ENCODE results near the gene PCDHB7.
"Not testable (repeated sequence)": the region's sequence is repeated elsewhere in the genome, so short reads cannot be mapped to it uniquely, and the experiment has no call there.

The PCDHB7 gene

DNA sequence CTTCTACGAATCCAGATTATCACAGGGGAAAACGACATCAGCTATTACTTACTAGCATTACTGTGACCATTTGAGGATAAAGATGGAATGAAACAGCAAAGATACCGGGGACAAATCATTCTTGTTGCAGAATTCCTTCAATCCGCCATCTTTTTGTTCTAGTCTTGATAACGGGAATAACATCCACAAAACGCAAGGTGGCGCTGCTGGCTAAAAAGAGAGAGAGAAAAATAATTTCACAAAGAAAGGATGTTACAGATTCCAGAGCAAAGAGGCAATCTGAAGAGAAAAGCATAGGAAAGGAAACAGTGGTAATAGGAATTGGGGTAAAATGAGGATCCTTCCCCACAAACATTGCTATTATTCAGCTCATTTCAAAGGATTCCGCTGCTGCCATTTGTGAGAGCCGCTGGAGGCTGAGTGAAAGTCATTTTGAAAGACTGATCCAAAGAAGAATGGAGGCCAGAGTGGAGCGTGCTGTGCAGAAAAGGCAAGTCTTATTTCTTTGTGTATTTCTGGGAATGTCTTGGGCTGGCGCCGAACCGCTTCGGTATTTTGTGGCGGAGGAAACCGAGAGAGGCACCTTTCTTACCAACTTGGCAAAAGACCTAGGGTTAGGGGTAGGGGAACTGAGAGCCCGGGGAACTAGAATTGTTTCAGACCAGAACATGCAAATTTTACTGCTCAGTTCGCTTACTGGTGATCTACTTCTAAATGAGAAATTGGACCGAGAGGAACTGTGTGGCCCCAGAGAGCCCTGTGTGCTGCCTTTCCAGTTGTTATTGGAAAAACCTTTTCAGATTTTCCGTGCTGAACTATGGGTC, at the start of gene PCDHB7:
Gene PCDHB7 (plus strand): TSS at position 264 of the 824 bp plus-strand sequence. CDS start 192 bp downstream, at position 456.
- DNase-seq: no peak

DNA sequence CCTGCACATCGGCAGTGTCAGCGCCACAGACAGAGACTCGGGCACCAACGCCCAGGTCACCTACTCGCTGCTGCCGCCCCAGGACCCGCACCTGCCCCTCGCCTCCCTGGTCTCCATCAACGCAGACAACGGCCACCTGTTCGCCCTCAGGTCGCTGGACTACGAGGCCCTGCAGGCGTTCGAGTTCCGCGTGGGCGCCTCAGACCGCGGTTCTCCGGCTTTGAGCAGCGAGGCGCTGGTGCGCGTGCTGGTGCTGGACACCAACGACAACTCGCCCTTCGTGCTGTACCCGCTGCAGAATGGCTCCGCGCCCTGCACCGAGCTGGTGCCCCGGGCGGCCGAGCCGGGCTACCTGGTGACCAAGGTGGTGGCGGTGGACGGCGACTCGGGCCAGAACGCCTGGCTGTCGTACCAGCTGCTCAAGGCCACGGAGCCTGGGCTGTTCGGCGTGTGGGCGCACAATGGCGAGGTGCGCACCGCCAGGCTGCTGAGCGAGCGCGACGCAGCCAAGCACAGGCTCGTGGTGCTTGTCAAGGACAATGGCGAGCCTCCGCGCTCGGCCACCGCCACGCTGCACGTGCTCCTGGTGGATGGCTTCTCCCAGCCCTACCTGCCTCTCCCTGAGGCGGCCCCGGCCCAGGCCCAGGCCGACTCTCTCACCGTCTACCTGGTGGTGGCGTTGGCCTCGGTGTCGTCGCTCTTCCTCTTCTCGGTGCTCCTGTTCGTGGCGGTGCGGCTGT, 48.9 kb upstream of the PCDHB7 start:
- DNase-seq: not testable (repeated sequence)

DNA sequence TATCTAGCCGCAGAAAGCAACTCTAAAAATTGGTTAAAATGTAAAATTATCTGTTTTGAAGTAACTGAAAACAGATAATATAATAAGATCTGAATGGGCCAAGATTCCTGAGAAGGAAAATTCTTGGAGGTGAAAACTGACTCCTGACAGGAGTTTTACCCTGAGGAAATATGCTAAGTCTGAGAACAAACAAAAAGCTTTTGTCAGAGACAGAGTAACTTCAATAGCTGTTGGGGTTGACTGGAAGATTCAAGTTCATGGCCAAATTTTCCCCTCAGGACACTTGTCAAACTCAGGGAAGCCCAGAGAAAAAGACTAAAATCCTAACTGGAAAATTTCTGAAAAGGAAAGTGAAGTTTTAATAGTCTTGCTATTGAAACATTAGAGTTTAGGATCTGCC, 45.1 kb upstream of the PCDHB7 start:
- DNase-seq: no peak

DNA sequence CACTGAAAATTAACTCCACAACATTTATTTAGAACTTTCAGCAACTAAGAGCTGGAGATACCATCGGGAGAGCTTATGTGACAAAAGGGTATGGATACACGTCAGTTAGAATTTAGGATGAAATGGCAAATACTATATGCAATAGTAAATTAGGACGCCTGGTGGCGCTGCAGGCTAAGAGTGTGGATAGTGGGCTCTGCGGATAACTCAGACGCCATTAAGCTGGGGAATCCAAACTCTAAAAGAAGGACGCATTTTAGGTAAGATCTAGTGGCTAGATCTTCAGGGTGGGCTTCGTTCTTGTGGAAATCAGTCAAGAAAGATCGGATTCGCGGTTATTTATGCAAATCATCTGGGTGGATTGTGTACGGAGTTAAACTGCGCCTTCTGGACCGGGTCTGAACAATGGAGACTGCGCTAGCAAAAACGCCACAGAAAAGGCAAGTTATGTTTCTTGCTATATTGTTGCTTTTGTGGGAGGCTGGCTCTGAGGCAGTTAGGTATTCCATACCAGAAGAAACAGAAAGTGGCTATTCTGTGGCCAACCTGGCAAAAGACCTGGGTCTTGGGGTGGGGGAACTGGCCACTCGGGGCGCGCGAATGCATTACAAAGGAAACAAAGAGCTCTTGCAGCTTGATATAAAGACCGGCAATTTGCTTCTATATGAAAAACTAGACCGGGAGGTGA, 37.3 kb upstream of the PCDHB7 start, which contains the start of gene PCDHB5:
Gene PCDHB5 (plus strand): TSS at position 177 of the 688 bp plus-strand sequence. CDS start 229 bp downstream, at position 406.
- DNase-seq: no peak

DNA sequence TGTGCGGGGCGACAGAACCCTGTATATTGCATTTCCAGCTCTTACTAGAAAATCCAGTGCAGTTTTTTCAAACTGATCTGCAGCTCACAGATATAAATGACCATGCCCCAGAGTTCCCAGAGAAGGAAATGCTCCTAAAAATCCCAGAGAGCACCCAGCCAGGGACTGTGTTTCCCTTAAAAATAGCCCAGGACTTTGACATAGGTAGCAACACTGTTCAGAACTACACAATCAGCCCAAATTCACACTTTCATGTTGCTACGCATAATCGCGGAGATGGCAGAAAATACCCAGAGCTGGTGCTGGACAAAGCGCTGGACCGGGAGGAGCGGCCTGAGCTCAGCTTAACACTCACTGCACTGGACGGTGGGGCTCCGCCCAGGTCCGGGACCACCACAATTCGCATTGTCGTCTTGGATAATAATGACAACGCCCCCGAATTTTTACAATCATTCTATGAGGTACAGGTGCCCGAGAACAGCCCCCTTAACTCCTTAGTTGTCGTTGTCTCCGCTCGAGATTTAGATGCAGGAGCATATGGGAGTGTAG, 36.7 kb upstream of the PCDHB7 start:
- DNase-seq: no peak

DNA sequence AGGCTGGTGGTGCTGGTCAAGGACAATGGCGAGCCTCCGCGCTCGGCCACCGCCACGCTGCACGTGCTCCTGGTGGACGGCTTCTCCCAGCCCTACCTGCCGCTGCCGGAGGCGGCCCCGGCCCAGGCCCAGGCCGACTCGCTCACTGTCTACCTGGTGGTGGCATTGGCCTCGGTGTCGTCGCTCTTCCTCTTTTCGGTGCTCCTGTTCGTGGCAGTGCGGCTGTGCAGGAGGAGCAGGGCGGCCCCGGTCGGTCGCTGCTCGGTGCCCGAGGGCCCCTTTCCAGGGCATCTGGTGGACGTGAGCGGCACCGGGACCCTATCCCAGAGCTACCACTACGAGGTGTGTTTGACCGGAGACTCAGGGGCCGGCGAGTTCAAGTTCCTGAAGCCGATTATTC, 35.1 kb upstream of the PCDHB7 start:
- not testable (repeated sequence) for DNase-seq

DNA sequence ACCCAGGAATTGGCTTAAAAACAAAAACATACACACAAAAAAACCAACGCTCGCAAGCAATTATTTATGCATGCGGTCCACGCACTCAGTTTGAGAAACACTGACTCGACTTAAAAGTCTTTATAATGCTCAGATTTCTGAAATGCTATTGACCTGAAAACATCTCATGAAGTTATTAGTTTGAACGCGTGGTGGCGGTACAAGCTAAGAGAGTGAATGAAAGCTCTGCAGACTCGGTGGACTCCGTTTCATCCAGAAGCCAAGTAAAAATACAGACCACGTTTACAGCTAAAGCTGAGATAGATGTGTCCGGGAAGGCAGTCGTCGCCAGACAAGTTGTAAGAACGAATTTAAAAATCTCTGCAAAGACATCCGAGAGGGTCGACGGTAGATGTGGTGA, 22.6 kb upstream of the PCDHB7 start, which contains the start of gene PCDHB6:
Gene PCDHB6 (plus strand): TSS at position 246 of the 400 bp plus-strand sequence. CDS start 201 bp downstream, outside the sequence.
- DNase-seq: no peak

DNA sequence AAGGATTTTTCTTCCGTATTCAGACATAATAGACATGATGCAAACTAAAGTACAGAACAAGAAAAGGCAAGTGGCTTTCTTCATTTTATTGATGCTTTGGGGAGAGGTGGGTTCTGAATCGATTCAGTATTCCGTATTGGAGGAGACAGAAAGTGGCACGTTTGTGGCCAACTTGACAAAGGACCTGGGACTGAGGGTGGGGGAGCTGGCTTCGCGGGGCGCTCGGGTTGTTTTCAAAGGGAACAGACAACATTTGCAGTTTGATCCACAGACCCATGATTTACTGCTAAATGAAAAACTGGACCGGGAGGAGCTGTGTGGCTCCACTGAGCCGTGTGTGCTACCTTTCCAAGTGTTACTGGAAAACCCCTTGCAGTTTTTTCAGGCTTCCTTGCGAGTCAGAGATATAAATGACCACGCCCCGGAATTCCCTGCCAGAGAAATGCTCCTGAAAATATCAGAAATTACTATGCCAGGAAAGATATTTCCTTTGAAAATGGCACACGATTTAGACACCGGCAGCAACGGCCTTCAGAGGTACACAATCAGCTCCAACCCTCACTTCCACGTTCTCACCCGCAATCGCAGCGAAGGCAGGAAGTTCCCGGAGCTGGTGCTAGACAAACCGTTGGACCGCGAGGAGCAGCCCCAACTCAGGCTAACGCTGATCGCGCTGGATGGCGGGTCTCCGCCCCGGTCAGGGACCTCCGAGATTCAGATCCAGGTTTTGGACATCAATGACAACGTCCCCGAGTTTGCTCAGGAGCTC, 22.0 kb upstream of the PCDHB7 start:
- no peak for DNase-seq

DNA sequence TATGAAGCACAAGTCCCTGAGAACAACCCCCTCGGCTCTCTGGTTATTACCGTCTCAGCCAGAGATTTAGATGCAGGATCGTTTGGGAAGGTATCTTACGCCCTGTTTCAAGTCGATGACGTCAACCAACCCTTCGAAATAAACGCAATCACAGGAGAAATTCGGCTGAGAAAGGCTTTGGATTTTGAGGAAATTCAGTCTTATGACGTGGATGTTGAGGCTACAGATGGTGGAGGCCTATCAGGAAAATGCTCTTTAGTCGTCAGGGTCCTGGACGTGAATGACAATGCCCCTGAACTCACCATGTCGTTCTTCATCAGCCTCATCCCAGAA, 21.5 kb upstream of the PCDHB7 start:
- DNase-seq: no peak

DNA sequence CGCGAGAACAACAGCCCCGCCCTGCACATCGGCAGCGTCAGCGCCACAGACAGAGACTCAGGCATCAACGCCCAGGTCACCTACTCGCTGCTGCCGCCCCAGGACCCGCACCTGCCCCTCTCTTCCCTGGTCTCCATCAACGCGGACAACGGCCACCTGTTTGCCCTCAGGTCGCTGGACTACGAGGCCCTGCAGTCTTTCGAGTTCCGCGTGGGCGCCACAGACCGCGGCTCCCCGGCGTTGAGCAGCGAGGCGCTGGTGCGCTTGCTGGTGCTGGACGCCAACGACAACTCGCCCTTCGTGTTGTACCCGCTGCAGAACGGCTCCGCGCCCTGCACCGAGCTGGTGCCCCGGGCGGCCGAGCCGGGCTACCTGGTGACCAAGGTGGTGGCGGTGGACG, 20.8 kb upstream of the PCDHB7 start:
- DNase-seq: not testable (repeated sequence)

DNA sequence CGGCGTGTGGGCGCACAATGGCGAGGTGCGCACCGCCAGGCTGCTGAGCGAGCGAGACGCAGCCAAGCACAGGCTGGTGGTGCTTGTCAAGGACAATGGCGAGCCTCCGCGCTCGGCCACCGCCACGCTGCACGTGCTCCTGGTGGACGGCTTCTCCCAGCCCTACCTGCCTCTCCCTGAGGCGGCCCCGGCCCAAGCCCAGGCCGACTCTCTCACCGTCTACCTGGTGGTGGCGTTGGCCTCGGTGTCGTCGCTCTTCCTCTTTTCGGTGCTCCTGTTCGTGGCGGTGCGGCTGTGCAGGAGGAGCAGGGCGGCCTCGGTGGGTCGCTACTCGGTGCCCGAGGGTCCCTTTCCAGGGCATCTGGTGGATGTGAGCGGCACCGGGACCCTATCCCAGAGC, 20.3 kb upstream of the PCDHB7 start:
- not testable (repeated sequence) for DNase-seq

DNA sequence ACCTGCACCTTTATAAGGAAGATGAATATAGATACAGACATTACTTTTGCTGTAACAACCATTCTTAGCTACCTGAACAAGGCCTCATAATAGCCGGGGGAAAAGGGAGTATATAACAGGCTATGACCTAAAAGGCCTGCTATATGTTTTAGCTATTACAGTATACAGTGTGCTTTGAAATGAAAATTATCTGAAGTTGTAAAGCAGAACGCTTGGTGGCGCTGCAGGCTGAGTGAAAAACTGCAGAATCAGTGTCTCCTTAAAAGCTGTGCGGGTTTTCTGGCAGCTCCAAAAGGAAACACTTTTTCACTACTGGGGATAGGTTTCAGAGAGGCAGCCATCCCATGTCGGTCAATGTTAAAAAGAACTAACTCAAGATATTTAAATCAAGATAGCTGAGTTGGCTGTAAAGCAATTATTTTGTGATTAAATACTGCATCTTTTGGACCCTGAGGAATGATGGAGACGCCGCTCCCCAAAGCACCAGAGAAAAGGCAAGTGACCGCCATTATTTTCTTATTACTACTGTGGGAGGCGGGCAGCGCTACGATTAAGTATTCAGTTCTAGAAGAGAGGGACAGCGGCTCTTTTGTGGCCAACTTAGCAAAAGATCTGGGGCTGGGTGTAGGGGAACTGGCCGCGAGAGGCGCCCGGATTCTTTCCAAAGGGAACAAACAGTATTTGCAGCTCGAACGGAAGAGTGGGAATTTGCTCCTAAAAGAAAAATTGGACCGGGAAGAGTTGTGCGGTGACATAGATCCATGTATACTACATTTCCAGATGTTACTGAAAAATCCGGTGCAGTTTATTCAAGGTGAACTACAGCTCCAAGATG, 16.7 kb upstream of the PCDHB7 start:
- no peak for DNase-seq

DNA sequence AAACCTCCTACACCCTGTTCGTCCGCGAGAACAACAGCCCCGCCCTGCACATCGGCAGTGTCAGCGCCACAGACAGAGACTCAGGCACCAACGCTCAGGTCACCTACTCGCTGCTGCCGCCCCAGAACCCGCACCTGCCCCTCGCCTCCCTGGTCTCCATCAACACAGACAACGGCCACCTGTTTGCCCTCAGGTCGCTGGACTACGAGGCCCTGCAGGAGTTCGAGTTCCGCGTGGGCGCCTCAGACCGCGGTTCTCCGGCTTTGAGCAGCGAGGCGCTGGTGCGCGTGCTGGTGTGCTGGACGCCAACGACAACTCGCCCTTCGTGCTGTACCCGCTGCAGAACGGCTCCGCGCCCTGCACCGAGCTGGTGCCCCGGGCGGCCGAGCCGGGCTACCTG, 15.1 kb upstream of the PCDHB7 start:
- DNase-seq: not testable (repeated sequence)

DNA sequence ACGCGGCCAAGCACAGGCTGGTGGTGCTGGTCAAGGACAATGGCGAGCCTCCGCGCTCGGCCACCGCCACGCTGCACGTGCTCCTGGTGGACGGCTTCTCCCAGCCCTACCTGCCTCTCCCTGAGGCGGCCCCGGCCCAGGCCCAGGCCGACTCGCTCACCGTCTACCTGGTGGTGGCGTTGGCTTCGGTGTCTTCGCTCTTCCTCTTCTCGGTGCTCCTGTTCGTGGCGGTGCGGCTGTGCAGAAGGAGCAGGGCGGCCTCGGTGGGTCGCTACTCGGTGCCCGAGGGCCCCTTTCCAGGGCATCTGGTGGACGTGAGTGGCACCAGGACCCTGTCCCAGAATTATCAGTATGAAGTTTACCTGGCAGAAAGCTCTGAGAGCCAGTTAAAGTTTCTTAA, 14.5 kb upstream of the PCDHB7 start:
- DNase-seq: not testable (repeated sequence)

DNA sequence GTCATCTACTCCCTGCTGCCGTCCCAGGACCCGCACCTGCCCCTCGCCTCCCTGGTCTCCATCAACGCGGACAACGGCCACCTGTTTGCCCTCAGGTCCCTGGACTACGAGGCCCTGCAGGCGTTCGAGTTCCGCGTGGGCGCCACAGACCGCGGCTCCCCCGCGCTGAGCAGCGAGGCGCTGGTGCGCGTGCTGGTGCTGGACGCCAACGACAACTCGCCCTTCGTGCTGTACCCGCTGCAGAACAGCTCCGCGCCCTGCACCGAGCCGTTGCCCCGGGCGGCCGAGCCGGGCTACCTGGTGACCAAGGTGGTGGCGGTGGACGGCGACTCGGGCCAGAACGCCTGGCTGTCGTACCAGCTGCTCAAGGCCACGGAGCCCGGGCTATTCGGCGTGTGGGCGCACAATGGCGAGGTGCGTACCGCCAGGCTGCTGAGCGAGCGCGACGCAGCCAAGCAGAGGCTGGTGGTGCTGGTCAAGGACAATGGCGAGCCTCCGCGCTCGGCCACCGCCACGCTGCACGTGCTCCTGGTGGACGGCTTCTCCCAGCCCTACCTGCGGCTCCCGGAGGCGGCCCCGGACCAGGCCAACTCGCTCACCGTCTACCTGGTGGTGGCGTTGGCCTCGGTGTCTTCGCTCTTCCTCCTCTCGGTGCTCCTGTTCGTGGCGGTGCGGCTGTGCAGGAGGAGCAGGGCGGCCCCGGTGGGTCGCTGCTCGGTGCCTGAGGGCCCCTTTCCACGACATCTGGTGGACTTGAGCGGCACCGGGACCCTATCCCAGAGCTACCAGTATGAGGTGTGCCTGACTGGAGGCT, 2.1 kb downstream of the PCDHB7 start:
- not testable (repeated sequence) for DNase-seq

DNA sequence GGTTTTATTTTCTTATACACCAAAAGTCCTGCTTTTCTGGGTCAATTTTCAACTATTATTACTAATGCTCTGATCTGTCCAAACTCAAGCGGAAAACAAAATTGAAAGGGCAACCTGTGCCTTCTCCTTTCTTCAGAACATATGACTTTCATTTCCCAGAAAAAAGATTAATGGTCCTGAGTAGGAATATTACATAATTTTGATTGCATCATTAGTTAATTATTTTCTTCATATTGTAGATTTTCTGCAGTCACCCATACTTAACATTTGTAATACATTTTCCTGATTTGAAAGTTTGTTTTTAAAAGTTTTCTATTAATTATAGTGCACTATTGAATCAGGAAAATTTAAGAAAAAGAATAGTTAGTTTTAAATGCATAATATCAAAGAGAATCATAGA, 3.5 kb downstream of the PCDHB7 start:
- DNase-seq: no peak

DNA sequence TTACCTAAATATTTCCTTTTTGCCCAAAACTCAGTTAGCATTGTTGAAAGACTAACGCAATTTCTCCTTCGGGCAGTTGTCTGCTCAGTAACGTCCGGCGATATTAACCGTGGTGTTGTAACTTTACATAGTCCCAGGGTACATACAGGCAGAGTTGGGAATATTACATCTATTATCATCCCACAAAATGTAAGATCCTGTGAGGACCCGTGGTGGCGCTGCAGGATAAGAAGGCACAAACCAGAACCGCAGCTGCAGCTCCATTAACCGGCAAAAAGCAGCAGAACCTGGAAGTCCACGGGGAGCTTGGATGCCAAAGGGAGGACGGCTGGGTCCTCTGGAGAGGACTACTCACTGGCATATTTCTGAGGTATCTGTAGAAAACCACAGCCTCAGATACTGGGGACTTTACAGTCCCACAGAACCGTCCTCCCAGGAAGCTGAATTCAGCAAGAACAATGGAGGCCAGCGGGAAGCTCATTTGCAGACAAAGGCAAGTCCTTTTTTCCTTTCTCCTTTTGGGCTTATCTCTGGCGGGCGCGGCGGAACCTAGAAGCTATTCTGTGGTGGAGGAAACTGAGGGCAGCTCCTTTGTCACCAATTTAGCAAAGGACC, 5.2 kb downstream of the PCDHB7 start, which contains the start of gene PCDHB8:
Gene PCDHB8 (plus strand): TSS at position 214 of the 615 bp plus-strand sequence. CDS start 245 bp downstream, at position 459.
- not testable (repeated sequence) for DNase-seq

DNA sequence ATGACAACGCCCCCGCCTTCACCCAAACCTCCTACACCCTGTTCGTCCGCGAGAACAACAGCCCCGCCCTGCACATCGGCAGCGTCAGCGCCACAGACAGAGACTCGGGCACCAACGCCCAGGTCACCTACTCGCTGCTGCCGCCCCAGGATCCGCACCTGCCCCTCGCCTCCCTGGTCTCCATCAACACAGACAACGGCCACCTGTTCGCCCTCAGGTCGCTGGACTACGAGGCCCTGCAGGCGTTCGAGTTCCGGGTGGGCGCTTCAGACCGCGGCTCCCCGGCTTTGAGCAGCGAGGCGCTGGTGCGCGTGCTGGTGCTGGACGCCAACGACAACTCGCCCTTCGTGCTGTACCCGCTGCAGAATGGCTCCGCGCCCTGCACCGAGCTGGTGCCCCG, 6.9 kb downstream of the PCDHB7 start:
- DNase-seq: not testable (repeated sequence)

DNA sequence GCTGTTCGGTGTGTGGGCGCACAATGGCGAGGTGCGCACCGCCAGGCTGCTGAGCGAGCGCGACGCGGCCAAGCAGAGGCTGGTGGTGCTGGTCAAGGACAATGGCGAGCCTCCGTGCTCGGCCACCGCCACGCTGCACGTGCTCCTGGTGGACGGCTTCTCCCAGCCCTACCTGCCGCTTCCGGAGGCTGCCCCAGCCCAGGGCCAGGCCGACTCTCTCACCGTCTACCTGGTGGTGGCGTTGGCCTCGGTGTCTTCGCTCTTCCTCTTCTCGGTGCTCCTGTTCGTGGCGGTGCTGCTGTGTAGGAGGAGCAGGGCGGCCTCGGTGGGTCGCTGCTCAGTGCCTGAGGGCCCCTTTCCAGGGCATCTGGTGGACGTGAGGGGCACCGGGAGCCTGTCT, 7.4 kb downstream of the PCDHB7 start:
- DNase-seq: not testable (repeated sequence)

DNA sequence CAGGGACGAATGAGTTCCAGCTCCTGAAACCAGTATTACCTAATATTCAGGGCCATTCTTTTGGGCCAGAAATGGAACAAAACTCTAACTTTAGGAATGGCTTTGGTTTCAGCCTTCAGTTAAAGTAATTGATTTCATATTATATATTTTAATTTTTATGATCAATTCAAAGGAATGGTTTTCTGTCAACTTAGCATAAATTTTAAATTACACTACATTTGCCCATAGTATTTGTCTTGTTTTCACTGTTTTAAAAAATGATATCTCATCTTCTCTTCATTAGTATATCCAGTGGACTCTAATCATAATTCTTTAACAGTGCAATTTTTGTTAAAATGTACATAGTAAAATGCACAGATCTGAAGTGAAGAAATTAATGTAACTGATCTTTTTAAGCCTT, 7.9 kb downstream of the PCDHB7 start:
- no peak for DNase-seq
